NCI-H2107 (cell line): Measurements from ENCODE around the gene TMEM145.
"Not testable (repeated sequence)": the region's sequence is repeated elsewhere in the genome, so short reads cannot be mapped to it uniquely, and the experiment has no call there.

Source experiments
- DNase-seq: peaks from one replicate; lab custom pipeline; 2025; lab: John Stamatoyannopoulos, UW

TMEM145 gene

GRCh38 chr19:42313840-42314755, 989 bp downstream of the TMEM145 start:
- no peak for DNase-seq

- no peak for DNase-seq
Observed at GRCh38 chr19:42315024-42315423, 1.9 kb downstream of the TMEM145 start.

GRCh38 chr19:42316223-42317211, 3.4 kb downstream of the TMEM145 start:
- no peak for DNase-seq

GRCh38 chr19:42317535-42317934, 4.4 kb downstream of the TMEM145 start:
- no peak for DNase-seq

GRCh38 chr19:42322305-42322704, 9.2 kb downstream of the TMEM145 start:
- DNase-seq, result no peak

- no peak for DNase-seq
Observed at GRCh38 chr19:42323473-42323851, 10.4 kb downstream of the TMEM145 start.

GRCh38 chr19:42323852-42324654, 10.9 kb downstream of the TMEM145 start:
- DNase-seq, result no peak

- no peak for DNase-seq
Observed at GRCh38 chr19:42324655-42325307, 11.7 kb downstream of the TMEM145 start.

- DNase-seq, result peak; percentile 95
Observed at GRCh38 chr19:42325308-42325895, 12.3 kb downstream of the TMEM145 start, which contains the start of gene MEGF8. Gene MEGF8, plus strand, starts transcription at chr19:42325635. Its CDS starts 609 bp downstream, at chr19:42326244.

- DNase-seq, result no peak
Observed at GRCh38 chr19:42325896-42326771, 13.0 kb downstream of the TMEM145 start.

- no peak for DNase-seq
Observed at GRCh38 chr19:42326969-42327368, 13.9 kb downstream of the TMEM145 start.

- no peak for DNase-seq
Observed at GRCh38 chr19:42327381-42327780, 14.3 kb downstream of the TMEM145 start.

GRCh38 chr19:42328106-42328505, 15.0 kb downstream of the TMEM145 start:
- DNase-seq, result no peak

- no peak for DNase-seq
Observed at GRCh38 chr19:42328854-42329253, 15.7 kb downstream of the TMEM145 start.

- peak; percentile 18 for DNase-seq
Observed at GRCh38 chr19:42330241-42330711, 17.2 kb downstream of the TMEM145 start.

GRCh38 chr19:42331333-42331732, 18.2 kb downstream of the TMEM145 start:
- DNase-seq, result not testable (repeated sequence)

GRCh38 chr19:42332059-42332458, 18.9 kb downstream of the TMEM145 start:
- DNase-seq, result no peak

GRCh38 chr19:42333018-42333417, 19.9 kb downstream of the TMEM145 start:
- DNase-seq, result no peak

- DNase-seq, result no peak
Observed at GRCh38 chr19:42333975-42334696, 21.0 kb downstream of the TMEM145 start.
